Erythroblast (primary cell): ENCODE results near the gene CCL4L2.
"Not testable (repeated sequence)": the region's sequence is repeated elsewhere in the genome, so short reads cannot be mapped to it uniquely, and the experiment has no call there.

Experiments
- GATA1 ChIP-seq: IDR thresholded peaks from 2 replicates; pipeline ENCODE4 v1.6.1; 2011; ENCODE audit warnings: low read depth, mild to moderate bottlenecking, control low read depth, low read length, moderate library complexity
- POLR2A ChIP-seq: IDR thresholded peaks from 2 replicates; pipeline ENCODE4 v1.6.1; 2011; ENCODE audit warnings: mild to moderate bottlenecking, low read length

DNA sequence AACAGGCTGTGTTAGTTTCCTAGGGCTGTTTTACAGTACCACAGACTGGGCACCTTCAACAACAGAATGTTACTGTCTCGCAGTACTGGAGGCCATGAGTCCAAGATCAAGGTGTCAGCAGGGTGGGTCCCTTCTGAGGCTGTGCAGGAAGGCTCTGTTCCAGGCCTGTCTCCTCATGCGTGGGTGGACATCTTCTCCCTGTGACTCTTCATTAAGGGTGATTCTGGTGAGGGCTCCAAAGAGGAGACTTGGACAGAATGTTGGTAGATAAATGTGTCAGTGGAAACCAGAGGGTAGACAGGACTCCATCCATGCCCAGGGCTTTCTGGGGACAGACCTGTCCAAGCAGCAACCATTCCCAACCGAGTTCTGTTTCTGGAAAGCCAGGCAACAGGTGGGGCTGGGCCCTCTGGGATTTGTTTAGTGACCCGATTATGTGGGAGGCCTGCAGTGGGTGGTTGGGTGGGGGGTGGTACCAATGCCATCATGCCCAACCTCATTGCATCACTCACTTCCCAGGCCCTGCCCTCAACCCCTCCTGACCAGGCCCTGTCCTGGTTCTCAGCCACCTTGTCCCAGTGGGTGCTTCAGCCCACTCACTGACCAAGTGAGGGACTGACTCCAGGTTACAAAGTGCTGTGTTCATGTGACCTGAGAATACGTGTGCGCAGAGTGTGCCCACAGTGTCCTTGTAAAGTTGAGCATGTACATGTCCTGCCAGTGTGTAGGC is 29.3 kb upstream of the CCL4L2 start:
- not testable (repeated sequence) for TF ChIP-seq POLR2A, GATA1
